Measurements from ENCODE around the gene CDH4.

The CDH4 gene

DNA sequence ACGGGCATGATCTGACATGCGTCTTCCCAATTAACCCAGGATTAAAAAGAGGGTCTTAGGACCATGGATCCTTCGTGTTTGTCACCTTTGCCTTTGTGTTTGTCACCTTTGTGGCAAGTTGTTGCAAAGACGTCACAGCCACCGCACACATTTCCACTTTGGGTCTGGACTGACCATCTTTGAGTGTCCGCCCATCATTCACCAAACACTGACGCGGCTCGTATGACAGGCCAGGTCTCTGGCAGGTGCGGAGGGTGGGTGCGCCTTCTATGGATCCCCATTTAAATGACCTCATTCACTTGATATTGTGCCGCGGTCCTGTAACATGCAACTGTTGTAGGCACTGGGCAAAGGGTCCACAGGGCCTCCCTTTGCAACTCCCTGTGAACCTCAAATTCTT is 409.5 kb downstream of the CDH4 start:
- TF ChIP-seq EGR1 (IDR thresholded peaks at IDR 0.05) (no peak), ZBTB7A (IDR thresholded peaks at IDR 0.05; ENCODE audit: low read depth) (no peak), NFIC (IDR thresholded peaks at IDR 0.05) (no peak), TEAD4 (IDR thresholded peaks at IDR 0.05) (no peak), FOXM1 (IDR thresholded peaks at IDR 0.05; ENCODE audit: borderline replicate concordance, low read depth) (no peak), TAF1 (IDR thresholded peaks at IDR 0.05; ENCODE audit: low read depth) (no peak), CEBPB (IDR thresholded peaks at IDR 0.05) (no peak), YY1 (IDR thresholded peaks at IDR 0.05; ENCODE audit: low read depth) (no peak)
- TF ChIP-seq, protein P1, sequence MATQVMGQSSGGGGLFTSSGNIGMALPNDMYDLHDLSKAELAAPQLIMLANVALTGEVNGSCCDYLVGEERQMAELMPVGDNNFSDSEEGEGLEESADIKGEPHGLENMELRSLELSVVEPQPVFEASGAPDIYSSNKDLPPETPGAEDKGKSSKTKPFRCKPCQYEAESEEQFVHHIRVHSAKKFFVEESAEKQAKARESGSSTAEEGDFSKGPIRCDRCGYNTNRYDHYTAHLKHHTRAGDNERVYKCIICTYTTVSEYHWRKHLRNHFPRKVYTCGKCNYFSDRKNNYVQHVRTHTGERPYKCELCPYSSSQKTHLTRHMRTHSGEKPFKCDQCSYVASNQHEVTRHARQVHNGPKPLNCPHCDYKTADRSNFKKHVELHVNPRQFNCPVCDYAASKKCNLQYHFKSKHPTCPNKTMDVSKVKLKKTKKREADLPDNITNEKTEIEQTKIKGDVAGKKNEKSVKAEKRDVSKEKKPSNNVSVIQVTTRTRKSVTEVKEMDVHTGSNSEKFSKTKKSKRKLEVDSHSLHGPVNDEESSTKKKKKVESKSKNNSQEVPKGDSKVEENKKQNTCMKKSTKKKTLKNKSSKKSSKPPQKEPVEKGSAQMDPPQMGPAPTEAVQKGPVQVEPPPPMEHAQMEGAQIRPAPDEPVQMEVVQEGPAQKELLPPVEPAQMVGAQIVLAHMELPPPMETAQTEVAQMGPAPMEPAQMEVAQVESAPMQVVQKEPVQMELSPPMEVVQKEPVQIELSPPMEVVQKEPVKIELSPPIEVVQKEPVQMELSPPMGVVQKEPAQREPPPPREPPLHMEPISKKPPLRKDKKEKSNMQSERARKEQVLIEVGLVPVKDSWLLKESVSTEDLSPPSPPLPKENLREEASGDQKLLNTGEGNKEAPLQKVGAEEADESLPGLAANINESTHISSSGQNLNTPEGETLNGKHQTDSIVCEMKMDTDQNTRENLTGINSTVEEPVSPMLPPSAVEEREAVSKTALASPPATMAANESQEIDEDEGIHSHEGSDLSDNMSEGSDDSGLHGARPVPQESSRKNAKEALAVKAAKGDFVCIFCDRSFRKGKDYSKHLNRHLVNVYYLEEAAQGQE (IDR thresholded peaks at IDR 0.05; ENCODE audit: low read depth), result no peak

DNA sequence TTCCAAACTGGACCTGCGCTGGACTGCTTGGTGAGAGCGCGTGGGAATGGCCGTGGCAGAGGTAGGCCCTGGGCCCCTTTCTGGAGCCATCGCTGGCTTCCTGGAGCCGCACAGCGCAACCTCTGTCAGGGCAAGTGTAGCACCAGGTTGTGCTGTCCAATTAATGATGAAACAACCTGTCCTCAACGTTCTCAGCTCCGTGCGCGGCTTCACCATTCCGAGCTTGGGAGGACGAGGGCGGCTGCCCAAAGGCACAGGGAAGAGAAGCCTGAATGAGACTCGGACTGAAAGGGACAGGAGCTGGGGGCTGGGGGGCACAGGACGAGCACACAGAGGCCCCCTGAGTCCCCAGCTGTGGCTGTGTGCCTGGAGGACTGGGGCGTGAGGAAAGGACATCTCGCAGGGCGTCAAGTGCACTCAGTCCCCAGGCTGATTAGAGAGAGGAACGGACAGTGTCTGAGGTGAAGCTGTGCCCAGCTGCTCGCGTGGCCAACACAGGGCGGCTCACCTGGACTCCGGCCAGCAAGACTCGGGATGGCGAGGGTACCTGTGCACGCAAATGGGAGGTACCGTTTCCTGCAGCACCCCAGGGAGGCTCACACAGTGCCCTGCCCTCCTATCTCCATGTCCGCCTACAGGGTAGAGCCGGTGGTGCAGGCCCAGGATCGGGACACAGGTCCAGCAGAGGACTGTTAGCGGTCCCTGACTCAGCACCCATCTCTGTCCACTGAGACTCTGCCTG is 410.3 kb downstream of the CDH4 start:
- TF ChIP-seq CEBPB (IDR thresholded peaks at IDR 0.05) (no peak), TEAD4 (IDR thresholded peaks at IDR 0.05) (no peak), NFIC (IDR thresholded peaks at IDR 0.05) (no peak), RAD21 (IDR thresholded peaks at IDR 0.05; ENCODE audit: low read depth) (no peak), EP300 (IDR thresholded peaks at IDR 0.05; ENCODE audit: borderline replicate concordance) (no peak), FOXM1 (IDR thresholded peaks at IDR 0.05; ENCODE audit: borderline replicate concordance, low read depth) (no peak), TAF1 (IDR thresholded peaks at IDR 0.05; ENCODE audit: low read depth) (no peak), ZBTB7A (IDR thresholded peaks at IDR 0.05; ENCODE audit: low read depth) (no peak), TCF12 (IDR thresholded peaks at IDR 0.05; ENCODE audit: low read depth) (no peak), YY1 (IDR thresholded peaks at IDR 0.05; ENCODE audit: low read depth) (no peak)
- TF ChIP-seq, protein P2, sequence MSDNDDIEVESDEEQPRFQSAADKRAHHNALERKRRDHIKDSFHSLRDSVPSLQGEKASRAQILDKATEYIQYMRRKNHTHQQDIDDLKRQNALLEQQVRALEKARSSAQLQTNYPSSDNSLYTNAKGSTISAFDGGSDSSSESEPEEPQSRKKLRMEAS (IDR thresholded peaks at IDR 0.05), result no peak
- TF ChIP-seq, protein P3, sequence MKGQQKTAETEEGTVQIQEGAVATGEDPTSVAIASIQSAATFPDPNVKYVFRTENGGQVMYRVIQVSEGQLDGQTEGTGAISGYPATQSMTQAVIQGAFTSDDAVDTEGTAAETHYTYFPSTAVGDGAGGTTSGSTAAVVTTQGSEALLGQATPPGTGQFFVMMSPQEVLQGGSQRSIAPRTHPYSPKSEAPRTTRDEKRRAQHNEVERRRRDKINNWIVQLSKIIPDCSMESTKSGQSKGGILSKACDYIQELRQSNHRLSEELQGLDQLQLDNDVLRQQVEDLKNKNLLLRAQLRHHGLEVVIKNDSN (IDR thresholded peaks at IDR 0.05), result no peak
- TF ChIP-seq, protein P1 (IDR thresholded peaks at IDR 0.05; ENCODE audit: low read depth), result no peak

DNA sequence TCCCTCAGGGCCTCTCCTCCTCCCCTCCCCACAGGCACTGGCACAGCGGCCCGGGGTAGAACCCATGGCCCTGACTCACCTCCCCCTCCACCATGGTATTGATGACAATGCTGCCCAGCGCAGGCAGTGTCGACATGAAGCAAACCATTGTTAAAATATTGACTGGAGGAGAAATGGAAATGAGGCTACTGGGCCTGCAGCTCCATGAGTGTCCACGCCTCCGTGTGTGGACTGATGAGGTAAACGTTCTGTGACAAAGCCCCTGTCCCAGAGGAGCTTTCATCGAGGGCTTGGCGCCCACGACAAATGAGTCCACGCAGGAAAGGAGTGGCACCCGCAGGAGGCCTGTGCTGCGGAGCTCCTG is 410.9 kb downstream of the CDH4 start:
- no peak for TF ChIP-seq EP300 (IDR thresholded peaks at IDR 0.05; ENCODE audit: borderline replicate concordance)
- TF ChIP-seq TAF1 (IDR thresholded peaks at IDR 0.05; ENCODE audit: low read depth), result no peak
- no peak for TF ChIP-seq TCF12 (IDR thresholded peaks at IDR 0.05; ENCODE audit: low read depth)
- TF ChIP-seq, protein P3 (IDR thresholded peaks at IDR 0.05), result no peak
- TF ChIP-seq FOXM1 (IDR thresholded peaks at IDR 0.05; ENCODE audit: borderline replicate concordance, low read depth), result no peak
- TF ChIP-seq EGR1 (IDR thresholded peaks at IDR 0.05), result no peak
- TF ChIP-seq ZBTB7A (IDR thresholded peaks at IDR 0.05; ENCODE audit: low read depth), result no peak
- no peak for TF ChIP-seq CREB1 (IDR thresholded peaks at IDR 0.05; ENCODE audit: low read depth)
- TF ChIP-seq, protein P2 (IDR thresholded peaks at IDR 0.05), result no peak
- TF ChIP-seq TEAD4 (IDR thresholded peaks at IDR 0.05), result no peak
- TF ChIP-seq, protein P1 (IDR thresholded peaks at IDR 0.05; ENCODE audit: low read depth), result no peak
- TF ChIP-seq CEBPB (IDR thresholded peaks at IDR 0.05), result no peak
- no peak for TF ChIP-seq NFIC (IDR thresholded peaks at IDR 0.05)
- no peak for TF ChIP-seq RAD21 (IDR thresholded peaks at IDR 0.05; ENCODE audit: low read depth)

Data from Ishikawa (cell line).